Measurements from ENCODE around the gene LAIR1. TPM values are rescaled to one million over a fixed set of nuclear protein-coding genes. Genes with fewer than 3 reads are reported as not detected.
"Not testable (repeated sequence)": the region's sequence is repeated elsewhere in the genome, so short reads cannot be mapped to it uniquely, and the experiment has no call there.

The LAIR1 gene
- total RNA-seq, 2 donors from 2014 or later: 4.2 to 7.8 TPM

- Histone ChIP-seq H3K9me3 (no peaks in the 10 kb centered on the region), H3K4me1 (no peaks in the 10 kb centered on the region), H3K27me3 (no peaks in the 10 kb centered on the region), H3K27ac (no peak overlapping the region), H3K4me3 (no peak overlapping the region), H3K36me3 (no peaks in the 10 kb centered on the region)
- no peak for TF ChIP-seq CTCF (IDR thresholded peaks at IDR 0.05)
- no peak for DNase-seq (ENCODE audit: low spot score)
These were observed 40.7 kb downstream of the LAIR1 start for GRCh38 chr19:54324071-54324470.

GRCh38 chr19:54322934-54323333 is 41.8 kb downstream of the LAIR1 start:
- not testable (repeated sequence) for H3K27ac ChIP-seq; H3K36me3 ChIP-seq; DNase-seq (ENCODE audit: low spot score); H3K27me3 ChIP-seq; H3K9me3 ChIP-seq; H3K4me1 ChIP-seq; H3K4me3 ChIP-seq

- not testable (repeated sequence) for H3K4me3 ChIP-seq; H3K9me3 ChIP-seq; H3K27ac ChIP-seq; H3K27me3 ChIP-seq; H3K4me1 ChIP-seq; H3K36me3 ChIP-seq; DNase-seq (ENCODE audit: low spot score)
These were observed 42.4 kb downstream of the LAIR1 start for GRCh38 chr19:54322295-54322694.

- Histone ChIP-seq H3K9me3 (no peaks in the 10 kb centered on the region), H3K36me3 (no peaks in the 10 kb centered on the region), H3K4me3 (no peak overlapping the region), H3K27ac (no peak overlapping the region), H3K27me3 (no peaks in the 10 kb centered on the region), H3K4me1 (no peaks in the 10 kb centered on the region)
- TF ChIP-seq CTCF (IDR thresholded peaks at IDR 0.05): no peak
- DNase-seq (ENCODE audit: low spot score): no peak
These were observed 44.6 kb downstream of the LAIR1 start for GRCh38 chr19:54319892-54320670.

GRCh38 chr19:54319049-54319448 is 45.7 kb downstream of the LAIR1 start:
- Histone ChIP-seq H3K27ac (no peak overlapping the region), H3K9me3 (no peaks in the 10 kb centered on the region), H3K36me3 (no peaks in the 10 kb centered on the region), H3K27me3 (no peaks in the 10 kb centered on the region), H3K4me3 (no peak overlapping the region), H3K4me1 (no peaks in the 10 kb centered on the region)
- no peak for TF ChIP-seq CTCF (IDR thresholded peaks at IDR 0.05)
- no peak for DNase-seq (ENCODE audit: low spot score)

GRCh38 chr19:54317965-54318240 is 46.8 kb downstream of the LAIR1 start:
- H3K27ac ChIP-seq: no peak overlapping the region
- no peaks in the 10 kb centered on the region for H3K27me3 ChIP-seq

More at GRCh38 chr19:54317965-54318240, 46.8 kb downstream of the LAIR1 start:
- no peaks in the 10 kb centered on the region for H3K4me1 ChIP-seq
- TF ChIP-seq CTCF (IDR thresholded peaks at IDR 0.05): no peak
- no peak overlapping the region for H3K4me3 ChIP-seq
- H3K9me3 ChIP-seq: no peaks in the 10 kb centered on the region
- no peaks in the 10 kb centered on the region for H3K36me3 ChIP-seq
- no peak for DNase-seq (ENCODE audit: low spot score)

Measured in right atrium auricular region (tissue), 2 donors.